ENCODE results near the gene AP2S1. TPM values are rescaled to one million over a fixed set of nuclear protein-coding genes. Genes with fewer than 3 reads are reported as not detected.
"Not testable (repeated sequence)": the region's sequence is repeated elsewhere in the genome, so short reads cannot be mapped to it uniquely, and the experiment has no call there.

Gene AP2S1
- total RNA-seq, 2 experiments from 2014 or later = 108 to 117 TPM

DNA sequence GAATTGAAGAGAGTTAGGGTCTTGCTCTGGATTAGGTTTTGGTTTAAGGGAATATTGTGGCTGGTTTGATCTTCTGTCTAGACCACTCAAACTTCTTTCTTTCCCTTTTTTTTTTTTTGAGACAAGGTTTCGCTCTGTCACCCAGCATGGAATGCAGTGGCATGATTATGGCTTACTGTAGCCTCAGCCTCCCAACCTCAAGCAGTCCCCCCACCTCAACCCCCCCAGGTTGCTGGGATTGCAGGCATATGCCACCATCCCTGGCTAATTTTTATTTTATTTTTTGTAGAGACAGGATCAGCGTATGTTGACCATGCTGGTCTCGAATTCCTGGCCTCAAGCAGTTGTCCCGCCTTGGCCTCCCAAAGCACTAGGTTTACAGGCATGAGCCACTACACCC lies 31.4 kb upstream of the AP2S1 start:
- H3K9me3 Mint-ChIP-seq = no peaks in the 10 kb centered on the region
- H3K36me3 Mint-ChIP-seq = no peaks in the 10 kb centered on the region
- intact Hi-C loops (cut with micrococcal nuclease) = no loop called here
- CTCF ChIA-PET = interaction anchor here (0.7 to 0.8 kb wide), 2 partner anchors 100 to 244 kb away, joined by 3 read pairs; no protein-coding TSS in a partner anchor
- no peak for DNase-seq
- POLR2A ChIA-PET = no interaction called here
- no peaks in the 10 kb centered on the region for H3K27me3 Mint-ChIP-seq
- H3K27ac Mint-ChIP-seq = no peak overlapping the region
- H3K4me1 Mint-ChIP-seq (ENCODE audit: low read depth) = peaks cover 29% of the 10 kb centered on the region
- no peak overlapping the region for H3K4me3 Mint-ChIP-seq

DNA sequence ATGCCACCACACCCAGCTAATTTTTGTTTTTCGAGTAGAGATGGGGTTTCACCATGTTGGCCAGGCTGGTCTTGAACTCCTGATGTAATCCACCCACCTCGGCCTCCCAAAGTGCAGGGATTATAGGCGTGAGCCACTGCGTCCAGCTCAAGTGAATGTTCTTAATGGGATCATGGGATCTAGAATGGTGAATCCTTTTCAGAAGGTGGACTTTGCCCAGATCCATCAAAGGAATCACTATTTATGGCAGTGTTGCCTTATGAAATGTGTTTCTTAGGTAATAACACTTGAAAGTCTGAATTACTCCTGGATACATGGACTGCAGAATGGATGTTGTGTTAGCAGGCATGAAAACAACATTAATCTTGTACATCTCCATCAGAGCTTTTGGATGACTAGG lies 30.4 kb upstream of the AP2S1 start:
- Mint-ChIP-seq H3K27me3 (no peaks in the 10 kb centered on the region), H3K4me3 (no peak overlapping the region), H3K27ac (no peak overlapping the region), H3K9me3 (no peaks in the 10 kb centered on the region), H3K4me1 (ENCODE audit: low read depth) (peaks cover 22% of the 10 kb centered on the region), H3K36me3 (no peaks in the 10 kb centered on the region)
- DNase-seq = no peak
- POLR2A ChIA-PET = no interaction called here
- intact Hi-C loops (cut with micrococcal nuclease) = no loop called here
- CTCF ChIA-PET = interaction anchor here (1.0 to 2.0 kb wide), 2 partner anchors 24 to 132 kb away, joined by 3 to 7 read pairs; no protein-coding TSS in a partner anchor

DNA sequence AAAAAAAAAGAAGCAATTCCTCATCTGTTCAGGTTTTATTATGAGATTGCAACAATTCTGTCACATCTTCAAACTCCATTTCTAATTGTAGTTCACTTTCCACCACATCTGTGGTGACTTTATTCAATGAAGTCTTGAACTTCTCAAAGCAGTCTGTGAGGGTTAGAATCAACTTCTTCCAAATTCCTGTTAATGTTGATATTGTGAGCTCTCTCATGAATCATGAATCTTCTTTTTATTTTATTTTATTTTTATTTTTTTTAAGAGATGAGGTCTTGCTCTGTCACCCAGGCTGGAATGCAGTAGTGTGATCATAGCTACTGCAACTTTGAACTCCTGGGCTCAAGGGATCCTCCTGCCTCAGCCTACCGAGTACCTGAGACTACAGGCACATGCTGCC lies 29.8 kb upstream of the AP2S1 start:
- DNase-seq = no peak
- Mint-ChIP-seq H3K9me3 (no peaks in the 10 kb centered on the region), H3K27me3 (no peaks in the 10 kb centered on the region), H3K4me3 (no peak overlapping the region), H3K36me3 (no peaks in the 10 kb centered on the region), H3K27ac (no peak overlapping the region), H3K4me1 (ENCODE audit: low read depth) (peaks cover 18% of the 10 kb centered on the region)
- CTCF ChIA-PET = interaction anchor here (1.1 to 2.0 kb wide), 2 partner anchors 111 to 132 kb away, joined by 3 to 7 read pairs; no protein-coding TSS in a partner anchor
- POLR2A ChIA-PET = no interaction called here
- intact Hi-C loops (cut with micrococcal nuclease) = no loop called here

DNA sequence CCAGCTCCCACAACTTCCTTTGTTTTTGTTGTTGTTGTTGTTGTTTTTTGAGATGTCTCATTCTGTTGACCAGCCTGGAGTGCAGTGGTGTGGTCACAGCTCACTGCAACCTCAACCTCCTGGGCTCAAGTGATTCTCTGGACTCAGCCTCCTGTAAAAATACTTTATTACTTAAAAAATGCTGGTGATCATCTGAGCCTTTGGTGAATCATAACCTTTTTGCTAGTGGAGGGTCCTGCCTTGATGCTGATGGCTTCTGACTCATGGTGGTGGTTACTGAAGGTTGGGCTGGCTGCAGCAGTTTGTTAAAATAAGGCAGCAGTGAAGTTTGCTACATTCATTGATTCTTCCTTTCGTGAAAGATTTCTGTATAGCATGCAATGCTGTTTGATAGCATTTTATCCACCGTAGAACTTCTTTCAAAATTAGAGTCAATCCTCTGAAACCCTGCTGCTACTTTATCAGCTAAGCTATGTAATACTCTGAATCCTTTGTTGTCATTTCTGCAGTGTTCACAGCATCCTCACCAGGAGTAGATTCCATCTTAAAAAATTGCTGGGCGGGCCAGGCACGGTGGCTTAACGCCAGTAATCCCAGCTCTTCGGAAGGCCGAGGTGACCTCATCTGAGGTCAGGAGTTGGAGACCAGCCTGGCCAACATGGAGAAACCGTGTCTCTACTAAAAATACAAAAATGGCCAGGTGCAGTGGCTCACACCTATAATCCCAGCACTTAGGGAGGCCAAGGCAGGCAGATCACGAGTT lies 28.1 kb upstream of the AP2S1 start:
- Mint-ChIP-seq H3K36me3 (no peaks in the 10 kb centered on the region), H3K4me1 (ENCODE audit: low read depth) (peaks cover 14% of the 10 kb centered on the region), H3K4me3 (no peak overlapping the region), H3K27ac (peak overlapping the region; percentile 28), H3K9me3 (no peaks in the 10 kb centered on the region), H3K27me3 (no peaks in the 10 kb centered on the region)
- intact Hi-C loops (cut with micrococcal nuclease) = no loop called here
- ChIA-PET POLR2A (no interaction called here), CTCF (interaction anchor here (0.7 to 1.0 kb wide), 2 partner anchors 38 to 113 kb away, joined by 3 to 4 read pairs; no protein-coding TSS in a partner anchor)
- no peak for DNase-seq

DNA sequence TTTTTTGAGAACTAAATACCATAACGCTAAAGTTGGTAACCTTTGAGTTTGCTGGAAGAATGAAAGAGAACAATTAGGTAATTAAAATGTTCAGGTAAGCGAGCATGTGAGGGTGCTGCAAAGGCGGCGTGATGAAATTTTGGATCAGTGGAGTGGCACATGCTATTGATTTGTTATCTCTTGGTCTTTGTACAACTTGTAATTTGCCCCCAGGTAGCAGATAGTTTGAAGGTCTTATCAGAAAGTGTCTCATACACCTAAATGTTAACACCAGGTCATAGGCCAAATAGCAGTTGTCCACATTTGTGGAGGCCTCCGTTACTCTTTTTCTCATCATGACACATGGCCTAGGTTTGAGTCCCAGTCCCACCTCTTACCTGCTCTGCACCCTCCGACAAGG lies 25.0 kb upstream of the AP2S1 start:
- Mint-ChIP-seq H3K4me1 (ENCODE audit: low read depth) (peaks cover 8% of the 10 kb centered on the region), H3K36me3 (no peaks in the 10 kb centered on the region), H3K27ac (no peak overlapping the region), H3K9me3 (no peaks in the 10 kb centered on the region), H3K27me3 (no peaks in the 10 kb centered on the region), H3K4me3 (no peak overlapping the region)
- POLR2A ChIA-PET = no interaction called here
- intact Hi-C loops (cut with micrococcal nuclease) = no loop called here
- CTCF ChIA-PET = no interaction called here
- DNase-seq = no peak

DNA sequence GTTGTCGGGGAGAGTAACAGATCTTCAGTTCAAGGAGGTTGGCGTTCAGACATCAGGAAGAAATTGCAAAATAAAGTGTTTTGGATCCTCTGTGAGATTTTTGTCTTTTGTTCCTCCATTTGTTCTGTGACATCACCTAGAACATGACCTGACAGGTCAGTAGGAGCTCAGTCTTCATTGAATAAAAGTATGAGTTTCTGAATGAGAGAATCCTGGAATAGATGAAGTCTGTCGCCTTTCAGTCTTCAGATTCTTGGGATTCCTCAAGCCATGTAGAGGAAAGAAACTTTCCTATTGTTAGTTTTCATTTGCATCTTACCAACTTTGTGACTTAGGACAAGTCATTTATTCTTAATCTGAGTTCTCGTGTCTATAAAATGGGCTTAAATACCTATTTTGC lies 24.6 kb upstream of the AP2S1 start:
- Mint-ChIP-seq H3K4me1 (ENCODE audit: low read depth) (peaks cover 6% of the 10 kb centered on the region), H3K36me3 (no peaks in the 10 kb centered on the region), H3K27me3 (no peaks in the 10 kb centered on the region), H3K27ac (no peak overlapping the region), H3K9me3 (no peaks in the 10 kb centered on the region), H3K4me3 (no peak overlapping the region)
- no peak for DNase-seq
- ChIA-PET POLR2A (no interaction called here), CTCF (interaction anchor here (0.7 kb wide), 1 partner anchor 357 kb away, joined by 3 read pairs; no protein-coding TSS in a partner anchor)
- intact Hi-C loops (cut with micrococcal nuclease) = no loop called here

DNA sequence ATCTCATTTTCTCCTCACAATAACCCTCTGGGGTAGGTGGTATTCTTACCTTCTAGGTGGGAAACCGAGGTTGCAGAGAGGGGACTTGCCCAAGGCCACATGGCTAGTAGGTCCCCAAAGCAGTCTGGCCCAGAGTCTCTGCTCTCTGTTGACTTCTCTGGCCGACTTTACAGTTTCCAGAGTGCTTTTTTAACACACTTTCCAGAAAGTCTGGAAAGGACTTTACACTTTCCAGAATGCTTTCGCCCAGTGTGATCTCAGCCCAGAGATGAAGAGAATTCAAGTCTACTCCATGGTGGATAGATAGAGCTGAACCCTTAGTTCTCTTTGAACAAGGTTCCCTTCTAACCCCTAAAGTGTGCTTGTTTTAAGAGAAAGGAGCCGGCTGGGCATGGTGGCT lies 22.3 kb upstream of the AP2S1 start:
- CTCF ChIA-PET = interaction anchor here (1.0 kb wide), 1 partner anchor 371 kb away, joined by 7 read pairs; no protein-coding TSS in a partner anchor
- no peaks in the 10 kb centered on the region for H3K9me3 Mint-ChIP-seq
- no peak for DNase-seq
- H3K27ac Mint-ChIP-seq = no peak overlapping the region
- POLR2A ChIA-PET = no interaction called here
- intact Hi-C loops (cut with micrococcal nuclease) = no loop called here
- H3K27me3 Mint-ChIP-seq = no peaks in the 10 kb centered on the region
- peaks cover 6% of the 10 kb centered on the region for H3K4me1 Mint-ChIP-seq (ENCODE audit: low read depth)
- no peaks in the 10 kb centered on the region for H3K36me3 Mint-ChIP-seq
- H3K4me3 Mint-ChIP-seq = no peak overlapping the region

DNA sequence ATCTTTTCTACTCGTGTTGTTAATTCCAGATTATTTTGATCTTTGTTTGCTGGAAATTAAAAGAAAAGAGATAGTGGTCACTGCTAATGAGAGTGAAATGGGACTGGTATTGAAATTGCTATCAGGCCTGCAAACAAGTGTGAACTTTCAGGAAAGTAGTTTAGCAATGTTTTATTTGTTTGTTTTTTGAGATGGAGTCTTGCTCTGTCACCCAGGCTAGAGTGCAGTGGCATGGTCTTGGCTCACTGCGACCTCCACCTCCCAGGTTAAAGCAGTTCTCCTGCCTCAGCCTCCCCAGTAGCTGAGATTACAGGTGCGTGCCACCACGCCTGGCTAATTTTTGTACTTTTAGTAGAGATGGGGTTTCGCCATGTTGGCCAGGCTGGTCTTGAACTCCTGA lies 20.5 kb upstream of the AP2S1 start:
- peaks cover 20% of the 10 kb centered on the region for H3K4me1 Mint-ChIP-seq (ENCODE audit: low read depth)

DNA sequence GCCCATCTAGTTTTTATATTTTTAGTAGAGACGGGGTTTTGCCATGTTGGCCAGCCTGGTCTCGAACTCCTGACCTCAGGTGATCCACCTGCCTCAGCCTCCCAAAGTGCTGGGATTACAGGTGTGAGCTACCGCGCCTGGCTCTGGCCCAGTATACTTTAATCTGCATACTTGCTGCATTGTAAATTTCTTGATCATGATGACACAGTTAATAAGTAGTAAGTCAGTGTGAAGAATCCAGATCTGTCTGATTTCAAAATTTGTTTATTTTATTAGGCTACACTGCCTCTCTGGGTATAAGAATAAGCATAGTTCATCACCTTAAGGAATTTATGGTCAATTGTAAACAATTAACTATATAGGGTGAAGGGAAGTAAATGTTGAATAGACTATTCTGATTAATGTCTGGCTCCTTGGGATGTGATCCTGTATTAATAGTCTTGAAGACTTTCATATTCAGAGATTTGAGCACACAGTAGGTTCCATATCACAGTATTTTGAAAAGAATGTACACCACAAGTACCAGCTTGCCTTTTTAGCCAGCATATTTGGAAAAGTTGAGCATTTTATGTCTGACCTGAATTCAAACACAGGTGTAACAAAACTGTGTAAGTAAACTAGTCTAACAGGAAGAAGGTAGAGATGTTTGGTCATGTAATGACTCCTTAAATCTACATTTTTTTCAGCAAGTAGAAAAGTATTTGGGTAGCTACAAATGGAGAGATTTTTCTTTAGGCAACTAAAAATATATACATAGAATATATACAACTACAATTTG lies 17.6 kb upstream of the AP2S1 start:
- ChIA-PET POLR2A (interaction anchor here (0.6 to 0.9 kb wide), 2 partner anchors 12 to 169 kb away, joined by 3 to 5 read pairs; no protein-coding TSS in a partner anchor), CTCF (interaction anchor here (0.6 to 1.5 kb wide), 2 partner anchors 123 to 188 kb away, joined by 3 to 7 read pairs; no protein-coding TSS in a partner anchor)
- Mint-ChIP-seq H3K9me3 (no peaks in the 10 kb centered on the region), H3K27ac (no peak overlapping the region), H3K36me3 (no peaks in the 10 kb centered on the region), H3K4me1 (ENCODE audit: low read depth) (peaks cover 23% of the 10 kb centered on the region), H3K27me3 (no peaks in the 10 kb centered on the region), H3K4me3 (no peak overlapping the region)
- intact Hi-C loops (cut with micrococcal nuclease) = loop anchor here (10.0 kb wide), 1 partner anchor 47 kb away; no protein-coding TSS in a partner anchor
- DNase-seq = no peak

More for the DNA sequence above, 20.5 kb upstream of the AP2S1 start:
- H3K27ac Mint-ChIP-seq; H3K9me3 Mint-ChIP-seq; DNase-seq; H3K4me3 Mint-ChIP-seq; CTCF ChIA-PET; H3K27me3 Mint-ChIP-seq; POLR2A ChIA-PET; intact Hi-C loops (cut with micrococcal nuclease); H3K36me3 Mint-ChIP-seq: not testable (repeated sequence)

DNA sequence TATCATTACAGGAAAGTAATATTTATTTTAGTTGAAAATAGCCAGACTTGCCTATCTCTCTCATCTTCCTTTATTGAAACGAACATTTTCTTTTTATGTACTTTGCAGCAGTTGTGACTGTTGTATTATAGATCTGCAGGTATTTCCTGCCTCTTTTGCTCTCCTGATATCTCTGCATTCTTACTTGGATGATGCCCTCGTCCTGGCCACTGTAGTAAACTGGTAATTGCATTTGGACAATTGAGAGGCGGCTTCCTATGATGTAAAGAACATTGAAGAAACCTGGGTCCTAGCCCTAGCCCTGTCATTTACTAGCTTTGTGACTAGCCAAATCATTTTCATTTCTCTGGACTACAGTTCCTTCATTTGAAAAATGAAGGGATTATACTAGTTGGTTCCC lies 16.5 kb upstream of the AP2S1 start:
- ChIA-PET POLR2A (no interaction called here), CTCF (interaction anchor here (1.3 kb wide), 1 partner anchor 125 kb away, joined by 7 read pairs; no protein-coding TSS in a partner anchor)
- Mint-ChIP-seq H3K4me1 (ENCODE audit: low read depth) (peaks cover 23% of the 10 kb centered on the region), H3K9me3 (no peaks in the 10 kb centered on the region), H3K36me3 (no peaks in the 10 kb centered on the region), H3K27ac (no peak overlapping the region), H3K27me3 (no peaks in the 10 kb centered on the region), H3K4me3 (no peak overlapping the region)
- DNase-seq = no peak
- intact Hi-C loops (cut with micrococcal nuclease) = loop anchor here (10.0 kb wide), 1 partner anchor 48 kb away; no protein-coding TSS in a partner anchor

DNA sequence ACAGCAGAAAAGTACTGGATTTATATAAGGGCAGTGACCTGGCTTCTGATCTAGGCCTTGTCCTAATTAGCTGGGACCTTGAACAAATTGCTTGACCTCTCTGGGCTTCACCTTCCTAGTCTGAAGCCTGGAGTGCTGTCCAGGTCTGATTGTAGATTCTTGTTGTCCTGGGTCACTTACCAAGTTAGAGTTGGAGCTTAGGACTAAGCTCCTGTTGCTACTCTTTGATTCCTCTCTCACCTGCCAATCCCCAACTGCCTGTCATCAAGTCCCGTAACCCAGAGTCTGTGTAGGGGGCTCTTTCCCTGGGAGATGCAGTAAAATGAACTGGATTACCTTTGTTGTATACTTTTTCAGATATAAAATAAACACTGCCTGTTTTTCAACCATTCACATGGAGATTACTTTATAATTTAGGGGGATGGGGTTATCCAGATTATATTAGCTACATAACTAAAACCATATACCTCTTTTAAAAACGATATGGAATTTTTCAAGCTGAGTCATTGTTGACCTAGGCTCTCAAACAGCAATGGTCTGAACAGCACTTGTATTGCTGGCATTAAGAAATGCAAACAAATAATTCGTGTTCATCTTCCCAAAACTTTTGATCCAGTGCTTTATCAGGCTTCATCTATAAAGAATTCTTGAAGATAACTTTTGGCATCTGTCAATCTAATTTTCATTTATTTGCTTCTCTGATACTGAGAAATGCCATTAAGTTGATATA lies 15.9 kb upstream of the AP2S1 start:
- no peaks in the 10 kb centered on the region for H3K27me3 Mint-ChIP-seq
- no peak for DNase-seq
- H3K9me3 Mint-ChIP-seq = no peaks in the 10 kb centered on the region
- ChIA-PET POLR2A (no interaction called here), CTCF (interaction anchor here (0.7 to 1.3 kb wide), 3 partner anchors 109 to 127 kb away, joined by 3 to 7 read pairs (median 3); no protein-coding TSS in a partner anchor)
- no peak overlapping the region for H3K4me3 Mint-ChIP-seq
- intact Hi-C loops (cut with micrococcal nuclease) = loop anchor here (10.0 kb wide), 1 partner anchor 48 kb away; no protein-coding TSS in a partner anchor
- no peak overlapping the region for H3K27ac Mint-ChIP-seq
- H3K4me1 Mint-ChIP-seq (ENCODE audit: low read depth) = peaks cover 23% of the 10 kb centered on the region
- no peaks in the 10 kb centered on the region for H3K36me3 Mint-ChIP-seq
